H1 (cell line): ENCODE results near the gene COL8A2.

Source experiments
- BACH1 ChIP-seq: IDR thresholded peaks from 2 replicates; pipeline ENCODE4 v1.6.1; 2012; ENCODE audit warnings: low read length, improper control_type of control experiment
- PHF8 ChIP-seq: fragments of 200-600 bp; sonication (generic); conservative IDR thresholded peaks from 2 replicates; pipeline ENCODE4 v1.7.1; 2012; ENCODE audit warnings: low read depth, mild to moderate bottlenecking, inconsistent platforms, low read length, moderate library complexity
- RAD21 ChIP-seq, 2 experiments: IDR thresholded peaks in 1 of 2; conservative IDR thresholded peaks in 1 of 2; 2 replicates each; pipeline ENCODE4 v1.6.1; 2011; ENCODE audit warnings: low read depth in 2 of 2, low read length in 2 of 2, improper control_type of control experiment in 1 of 2, inconsistent platforms in 1 of 2, mild to moderate bottlenecking in 1 of 2, moderate library complexity in 1 of 2
- TBP ChIP-seq: IDR thresholded peaks from 2 replicates; pipeline ENCODE4 v1.6.1; 2011; ENCODE audit warnings: low read depth, low read length, improper control_type of control experiment
- TF ChIP-seq, protein P1 (sequence below), 3 experiments: IDR thresholded peaks; 1 replicate in 2 of 3; 2 replicates in 1 of 3; pipeline versions ENCODE4 v1.5.1 to v1.6.1; 2011; ENCODE audit warnings: low read length in 3 of 3, mild to moderate bottlenecking in 3 of 3, inconsistent platforms in 2 of 3, low read depth in 1 of 3, moderate library complexity in 1 of 3; ENCODE audit not compliant: insufficient read depth in 1 of 3; ENCODE audit errors: control extremely low read depth in 1 of 3

DNA sequence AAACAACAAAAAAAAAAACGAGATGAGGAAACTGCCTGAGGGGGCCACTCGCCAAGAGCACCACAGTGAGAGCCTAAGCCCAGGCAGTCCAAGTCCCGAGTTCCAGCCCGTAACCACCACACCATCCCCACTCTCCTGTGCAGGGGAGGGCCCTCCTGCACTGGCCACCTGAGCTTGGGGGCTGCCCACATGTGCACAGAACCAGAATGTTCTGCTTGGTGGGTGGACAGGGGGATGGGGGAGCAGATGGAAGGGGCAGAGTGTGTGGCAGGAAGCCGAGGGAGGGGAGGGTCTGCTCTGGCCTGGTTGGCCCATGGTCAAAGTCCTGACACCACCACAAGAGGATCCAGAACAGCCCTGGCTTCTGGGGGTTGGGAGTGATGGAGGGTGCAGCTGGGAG, 18.8 kb downstream of the COL8A2 start:
- TF ChIP-seq TBP (no peak), RAD21 (IDR thresholded peaks at IDR 0.05 in 1 of 2, conservative IDR thresholded peaks at IDR 0.05 in 1 of 2; ENCODE audit: low read depth in 2 of 2, low read length in 2 of 2) (no peak), PHF8 (no peak), BACH1 (no peak)
- TF ChIP-seq, protein P1, sequence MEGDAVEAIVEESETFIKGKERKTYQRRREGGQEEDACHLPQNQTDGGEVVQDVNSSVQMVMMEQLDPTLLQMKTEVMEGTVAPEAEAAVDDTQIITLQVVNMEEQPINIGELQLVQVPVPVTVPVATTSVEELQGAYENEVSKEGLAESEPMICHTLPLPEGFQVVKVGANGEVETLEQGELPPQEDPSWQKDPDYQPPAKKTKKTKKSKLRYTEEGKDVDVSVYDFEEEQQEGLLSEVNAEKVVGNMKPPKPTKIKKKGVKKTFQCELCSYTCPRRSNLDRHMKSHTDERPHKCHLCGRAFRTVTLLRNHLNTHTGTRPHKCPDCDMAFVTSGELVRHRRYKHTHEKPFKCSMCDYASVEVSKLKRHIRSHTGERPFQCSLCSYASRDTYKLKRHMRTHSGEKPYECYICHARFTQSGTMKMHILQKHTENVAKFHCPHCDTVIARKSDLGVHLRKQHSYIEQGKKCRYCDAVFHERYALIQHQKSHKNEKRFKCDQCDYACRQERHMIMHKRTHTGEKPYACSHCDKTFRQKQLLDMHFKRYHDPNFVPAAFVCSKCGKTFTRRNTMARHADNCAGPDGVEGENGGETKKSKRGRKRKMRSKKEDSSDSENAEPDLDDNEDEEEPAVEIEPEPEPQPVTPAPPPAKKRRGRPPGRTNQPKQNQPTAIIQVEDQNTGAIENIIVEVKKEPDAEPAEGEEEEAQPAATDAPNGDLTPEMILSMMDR (IDR thresholded peaks at IDR 0.05; ENCODE audit: control extremely low read depth in 1 of 3, insufficient read depth in 1 of 3, low read depth in 1 of 3, low read length in 3 of 3) = no peak
